ENCODE measurements around the gene CAPN2.
A peak's percentile ranks its signal among the peaks of the same experiment; 100 is the strongest.
"Not testable (repeated sequence)": the region's sequence is repeated elsewhere in the genome, so short reads cannot be mapped to it uniquely, and the experiment has no call there.

The CAPN2 gene

GRCh38 chr1:223717123-223717522 lies 4.8 kb downstream of the CAPN2 start:
- no peak for DNase-seq

DNA sequence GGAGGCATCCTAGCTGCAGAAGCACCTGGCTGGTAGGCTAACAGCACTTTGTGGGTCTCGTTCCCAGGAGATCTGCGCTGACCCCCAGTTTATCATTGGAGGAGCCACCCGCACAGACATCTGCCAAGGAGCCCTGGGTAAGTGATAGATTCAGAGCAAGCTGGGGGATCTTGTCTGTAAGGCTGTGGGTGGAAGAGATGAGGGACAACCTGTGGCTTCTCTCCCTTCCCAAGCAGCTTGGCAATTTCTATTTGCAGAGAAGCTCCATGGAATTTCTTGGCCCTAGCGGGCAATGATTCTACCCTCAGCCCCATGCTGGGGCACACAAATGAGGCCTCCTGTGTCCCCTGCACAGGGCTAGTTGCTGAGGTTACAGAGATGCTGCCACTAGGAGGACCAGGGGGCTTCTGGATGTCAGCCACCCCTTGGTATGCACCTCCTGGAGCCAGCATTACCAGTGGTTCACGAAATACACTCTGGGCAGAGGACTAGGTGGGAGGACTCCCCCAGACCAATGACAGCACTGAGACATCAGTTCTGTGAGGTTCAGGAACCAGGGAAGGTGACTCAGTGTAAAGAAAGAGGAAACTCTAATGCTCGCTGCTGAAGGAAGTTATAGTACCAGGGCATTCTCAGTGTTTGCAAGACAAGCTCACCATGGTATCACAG lies 5.5 kb downstream of the CAPN2 start:
- DNase-seq, result no peak

- no peak for DNase-seq
Observed at GRCh38 chr1:223718850-223719249, 6.5 kb downstream of the CAPN2 start.

GRCh38 chr1:223720971-223721591 lies 8.7 kb downstream of the CAPN2 start:
- no peak for DNase-seq

GRCh38 chr1:223721658-223722607 lies 9.6 kb downstream of the CAPN2 start:
- DNase-seq, result no peak

DNA sequence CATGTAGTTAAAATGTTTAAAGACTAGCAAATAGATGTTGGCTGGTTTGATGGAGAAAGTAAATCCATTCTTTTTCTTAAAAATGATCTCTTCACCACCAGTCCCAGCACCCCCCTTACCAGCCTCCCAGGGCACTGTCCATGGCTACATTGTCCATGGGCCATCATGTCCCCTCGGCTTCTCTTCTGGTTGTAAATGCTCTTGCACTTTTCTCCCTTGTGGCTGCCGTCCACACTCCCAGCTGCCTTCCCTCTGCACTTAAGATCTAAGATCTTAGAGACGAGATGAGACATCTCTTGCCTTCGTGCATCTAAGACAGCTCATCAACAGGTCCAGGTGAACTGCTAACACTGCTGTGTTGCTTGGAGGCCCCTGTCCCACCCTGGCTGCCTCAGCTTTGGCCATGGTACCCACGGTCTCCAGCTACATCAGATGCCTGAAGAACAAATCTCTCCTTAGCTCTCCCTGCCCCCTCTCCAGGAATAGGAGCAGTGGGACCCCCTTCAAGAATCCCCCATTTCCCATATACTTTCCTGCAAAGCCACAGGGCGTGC lies 11.1 kb downstream of the CAPN2 start:
- no peak for DNase-seq

GRCh38 chr1:223724376-223724775 lies 12.0 kb downstream of the CAPN2 start:
- DNase-seq, result no peak

DNA sequence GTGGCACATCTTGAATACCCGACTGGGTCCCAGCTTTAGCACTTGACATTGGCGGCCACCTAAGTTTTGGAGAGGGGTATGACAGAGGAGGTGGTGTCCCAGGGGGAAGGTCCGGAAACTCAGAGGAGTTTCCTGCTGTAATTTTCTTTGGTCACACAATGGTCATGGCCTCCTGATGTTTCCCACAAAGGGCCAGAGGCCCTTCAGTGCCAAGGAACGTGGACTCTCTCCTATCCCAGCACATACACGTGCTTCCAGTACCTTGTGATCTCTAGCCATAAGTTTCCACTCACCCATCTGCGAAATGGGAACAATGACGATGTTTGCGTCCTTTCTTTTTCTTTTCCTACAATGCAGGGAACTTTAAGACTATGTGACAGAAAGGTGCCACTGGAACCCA lies 13.2 kb downstream of the CAPN2 start:
- no peak for DNase-seq

GRCh38 chr1:223726380-223727001 lies 14.2 kb downstream of the CAPN2 start:
- peak; percentile 49 for DNase-seq

DNA sequence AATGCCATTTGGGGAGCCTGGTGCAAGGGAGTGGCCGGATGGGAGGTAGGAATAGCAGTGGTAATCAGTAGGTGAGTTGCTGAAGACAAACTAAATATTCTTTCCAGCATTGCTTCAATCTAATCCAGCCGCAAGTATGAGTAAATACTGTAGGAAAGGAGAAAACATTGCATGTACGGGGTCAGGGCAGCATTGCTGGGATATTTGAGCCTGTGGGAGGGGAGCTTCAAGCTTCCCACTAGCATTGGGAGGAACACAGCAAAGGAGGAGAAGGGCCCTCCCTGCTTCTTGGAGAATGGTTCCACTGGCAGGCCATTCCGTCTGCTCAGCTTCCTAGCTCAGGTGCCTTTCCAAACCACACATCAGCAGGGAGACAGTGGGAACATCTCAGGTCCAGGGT lies 15.2 kb downstream of the CAPN2 start:
- DNase-seq, result no peak

DNA sequence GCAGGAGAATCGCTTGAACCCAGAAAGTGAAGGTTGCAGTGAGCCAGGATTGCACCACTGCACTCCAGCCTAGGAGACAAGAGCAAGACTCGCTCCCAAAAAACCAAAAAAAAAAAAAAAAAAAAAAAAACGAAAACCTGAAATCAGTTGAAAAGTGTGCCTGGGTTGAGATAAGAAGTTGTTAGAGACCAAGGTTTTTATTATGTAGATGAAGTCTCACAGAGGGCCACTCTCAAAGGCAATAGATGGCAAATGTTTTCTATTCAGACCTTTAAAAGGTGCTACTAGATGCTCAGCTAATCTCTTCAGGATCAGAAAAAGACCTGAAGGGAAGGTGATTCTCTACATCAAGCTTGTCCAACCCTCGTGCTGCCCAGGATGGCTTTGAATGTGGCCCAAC lies 17.6 kb downstream of the CAPN2 start:
- no peak for DNase-seq

- no peak for DNase-seq
Observed at GRCh38 chr1:223730479-223731132, 18.3 kb downstream of the CAPN2 start.

- DNase-seq, result no peak
Observed at GRCh38 chr1:223731133-223731770, 18.9 kb downstream of the CAPN2 start.

GRCh38 chr1:223732993-223733798 lies 20.9 kb downstream of the CAPN2 start:
- no peak for DNase-seq

DNA sequence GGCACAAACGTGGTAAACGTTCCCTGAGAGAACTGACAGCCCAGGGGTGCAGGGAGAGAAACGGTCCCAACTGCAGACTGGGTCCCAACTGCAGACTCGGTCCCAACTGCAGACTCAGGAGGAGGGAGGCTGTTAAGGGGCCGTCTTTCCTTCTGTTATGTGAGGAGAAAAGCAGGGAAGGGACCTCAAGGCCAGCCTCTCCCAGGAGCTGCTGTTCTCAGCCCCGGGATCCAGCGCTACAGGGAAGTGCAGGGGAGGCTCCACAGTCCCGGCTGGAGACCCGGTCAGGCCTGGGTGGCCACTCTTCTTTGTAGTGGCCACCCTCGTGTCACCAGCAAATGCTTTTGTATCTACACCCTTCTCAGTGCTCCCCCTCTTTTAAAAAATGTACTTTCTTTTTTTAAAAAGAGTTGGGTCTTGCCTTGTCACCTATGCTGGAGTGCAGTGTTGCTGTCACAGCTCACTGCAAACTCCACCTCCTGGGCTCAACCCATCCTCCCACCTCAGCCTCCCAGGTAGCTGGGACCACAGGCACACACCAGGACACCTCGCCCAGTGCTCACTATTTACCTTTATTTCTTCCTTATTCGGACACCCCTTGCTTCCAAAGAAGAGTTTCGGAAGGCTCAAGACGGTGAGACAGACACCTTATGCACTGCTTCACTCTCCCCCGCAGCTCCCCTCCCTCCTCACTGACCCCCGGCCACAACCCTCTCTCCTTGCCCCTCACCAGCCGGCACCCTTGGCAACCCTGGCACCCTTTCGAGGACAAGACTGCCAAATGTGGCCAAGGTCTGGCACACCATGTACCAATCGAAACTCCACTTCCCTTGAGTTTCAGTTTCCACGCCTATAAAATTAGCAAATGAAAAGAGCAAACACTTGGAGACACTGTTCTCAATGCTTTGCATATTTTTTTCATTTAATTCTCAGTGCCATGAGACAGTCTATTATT lies 21.8 kb downstream of the CAPN2 start:
- DNase-seq, result peak; percentile 54

- DNase-seq, result not testable (repeated sequence)
Observed at GRCh38 chr1:223736638-223737037, 24.3 kb downstream of the CAPN2 start.

- no peak for DNase-seq
Observed at GRCh38 chr1:223737342-223737741, 25.0 kb downstream of the CAPN2 start.

DNA sequence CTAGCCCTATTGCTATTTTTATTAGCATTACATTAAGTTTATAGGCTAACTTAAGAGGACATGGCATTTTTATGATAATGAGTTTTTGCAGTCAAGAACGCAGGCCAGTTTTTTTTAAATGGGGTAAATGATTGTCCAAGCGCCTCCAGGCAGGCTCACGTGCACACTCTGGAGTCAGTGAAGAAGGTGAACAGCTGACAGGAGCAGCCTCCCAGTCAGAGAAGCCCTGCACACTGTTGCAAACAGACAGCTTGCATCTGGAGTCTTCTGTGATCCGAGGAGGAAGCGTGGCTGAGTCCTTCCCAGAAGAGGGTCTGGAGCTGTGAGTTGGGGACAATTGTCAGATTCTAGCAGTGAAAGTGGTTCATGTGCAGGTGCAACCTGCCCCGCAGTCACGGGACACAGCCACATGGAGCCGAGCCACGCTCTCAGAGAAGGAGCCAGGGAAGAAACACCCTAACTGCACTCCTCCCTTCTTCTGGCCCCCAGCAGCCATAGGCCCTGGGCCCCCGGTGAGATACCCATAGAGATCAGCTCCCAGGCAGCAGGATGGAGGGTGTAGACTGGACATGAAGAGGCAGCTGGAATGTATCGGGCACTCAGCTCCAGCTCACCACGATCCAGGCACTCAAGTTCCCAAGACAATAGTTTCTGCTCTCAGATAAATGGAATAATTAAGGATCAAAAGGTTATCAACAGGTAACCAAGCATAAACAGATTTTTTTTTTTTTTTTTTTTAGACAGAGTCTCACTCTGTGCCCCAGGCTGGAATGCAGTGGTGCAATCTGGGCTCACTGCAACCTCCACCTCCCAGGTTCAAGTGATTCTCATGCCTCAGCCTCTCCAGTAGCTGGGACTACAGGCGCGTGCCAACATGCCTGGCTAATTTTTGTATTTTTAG lies 26.4 kb downstream of the CAPN2 start:
- DNase-seq, result peak; percentile 35
